Stimulated activated CD8-positive, alpha-beta memory T cell treated with anti-CD3 and anti-CD28 coated beads, Interleukin-15, amount 100 ng/mL, for 48 hours (primary cell): Measurements from ENCODE around the gene MUC4.
"Not testable (repeated sequence)": the region's sequence is repeated elsewhere in the genome, so short reads cannot be mapped to it uniquely, and the experiment has no call there.

Experiments used
- DNase-seq, 2 donors: peaks; one replicate each; pipeline ENCODE4 v3.0.0-alpha.2; 2020; ENCODE audit warnings: low read depth in 2 of 2

The MUC4 gene

GRCh38 chr3:195810455-195810845 lies 1.3 kb downstream of the MUC4 start:
- no peak for DNase-seq

- DNase-seq, result no peak
Measured at GRCh38 chr3:195809796-195810454, 1.8 kb downstream of the MUC4 start.

GRCh38 chr3:195809291-195809785 lies 2.4 kb downstream of the MUC4 start:
- no peak for DNase-seq

- DNase-seq, result no peak
Measured at GRCh38 chr3:195808741-195809290, 2.9 kb downstream of the MUC4 start.

- DNase-seq, result no peak
Measured at GRCh38 chr3:195807681-195808121, 4.0 kb downstream of the MUC4 start.

GRCh38 chr3:195806916-195807231 lies 4.9 kb downstream of the MUC4 start:
- DNase-seq, result no peak

- no peak for DNase-seq
Measured at GRCh38 chr3:195806211-195806915, 5.4 kb downstream of the MUC4 start.

GRCh38 chr3:195805588-195805987 lies 6.1 kb downstream of the MUC4 start:
- not testable (repeated sequence) for DNase-seq

- no peak for DNase-seq
Measured at GRCh38 chr3:195805181-195805580, 6.5 kb downstream of the MUC4 start.

GRCh38 chr3:195803289-195803908 lies 8.3 kb downstream of the MUC4 start:
- no peak for DNase-seq

- no peak for DNase-seq
Measured at GRCh38 chr3:195802795-195803194, 8.9 kb downstream of the MUC4 start.

GRCh38 chr3:195802261-195802701 lies 9.4 kb downstream of the MUC4 start:
- peak; percentile 6 to 9 for DNase-seq

GRCh38 chr3:195801251-195802183 lies 10.2 kb downstream of the MUC4 start:
- DNase-seq, result no peak

GRCh38 chr3:195800240-195800639 lies 11.5 kb downstream of the MUC4 start:
- no peak for DNase-seq

GRCh38 chr3:195796795-195797194 lies 14.9 kb downstream of the MUC4 start:
- DNase-seq, result no peak

- DNase-seq, result no peak
Measured at GRCh38 chr3:195794708-195795107, 17.0 kb downstream of the MUC4 start.

GRCh38 chr3:195792621-195793020 lies 19.1 kb downstream of the MUC4 start:
- not testable (repeated sequence) for DNase-seq

- no peak for DNase-seq
Measured at GRCh38 chr3:195790901-195791300, 20.8 kb downstream of the MUC4 start.

- no peak for DNase-seq
Measured at GRCh38 chr3:195788711-195789581, 22.8 kb downstream of the MUC4 start.

GRCh38 chr3:195785781-195786405 lies 25.8 kb downstream of the MUC4 start:
- DNase-seq, result not testable (repeated sequence)
